ENCODE data around the gene C19orf44.
"Not testable (repeated sequence)": the region's sequence is repeated elsewhere in the genome, so short reads cannot be mapped to it uniquely, and the experiment has no call there.

The C19orf44 gene

GRCh38 chr19:16463341-16463990, 32.7 kb upstream of the C19orf44 start:
- TF ChIP-seq CTCF (conservative IDR thresholded peaks at IDR 0.05) (no peak), ZFX (IDR thresholded peaks at IDR 0.05) (no peak)
- peak overlapping the region; percentile 8; the same call in 1 of the 2 replicates for H3K27ac ChIP-seq

- 0 out of 2 replicates have a peak overlapping the region, but pooled peaks have one; percentile 8 for H3K27ac ChIP-seq
- TF ChIP-seq CTCF (conservative IDR thresholded peaks at IDR 0.05) (no peak), ZFX (IDR thresholded peaks at IDR 0.05) (no peak)
These were observed 32.1 kb upstream of the C19orf44 start for GRCh38 chr19:16463991-16464575.

- no peak overlapping the region for H3K27ac ChIP-seq
- TF ChIP-seq CTCF (conservative IDR thresholded peaks at IDR 0.05) (no peak), ZFX (IDR thresholded peaks at IDR 0.05) (no peak)
These were observed 31.0 kb upstream of the C19orf44 start for GRCh38 chr19:16465239-16465638.

GRCh38 chr19:16466802-16467427, 29.3 kb upstream of the C19orf44 start:
- H3K27ac ChIP-seq: not testable (repeated sequence)

- H3K27ac ChIP-seq: no peak overlapping the region
- TF ChIP-seq CTCF (conservative IDR thresholded peaks at IDR 0.05): no peak
- TF ChIP-seq ZFX (IDR thresholded peaks at IDR 0.05): no peak
These were observed 28.6 kb upstream of the C19orf44 start for GRCh38 chr19:16467581-16467980.

- TF ChIP-seq ZFX (IDR thresholded peaks at IDR 0.05) (no peak), CTCF (conservative IDR thresholded peaks at IDR 0.05) (no peak)
- peak overlapping the region; percentile 96 for H3K27ac ChIP-seq
These were observed 25.7 kb upstream of the C19orf44 start for GRCh38 chr19:16470541-16470910.

GRCh38 chr19:16470911-16471811, 25.0 kb upstream of the C19orf44 start:
- TF ChIP-seq CTCF (conservative IDR thresholded peaks at IDR 0.05) (no peak), ZFX (IDR thresholded peaks at IDR 0.05) (peak; percentile 87; the same call in 1 of the 2 replicates)
- peak overlapping the region; percentile 96 for H3K27ac ChIP-seq

GRCh38 chr19:16472559-16472899, 23.7 kb upstream of the C19orf44 start:
- peak overlapping the region; percentile 96 for H3K27ac ChIP-seq

All from C4-2B (cell line).